RWPE1 (cell line): ENCODE data around the gene CLP1.

Experiments
- CTCF ChIA-PET: fragments of 350-600 bp; sonication (Branson Sonifier 250); formaldehyde crosslinking; extraction: SDS; loops from one replicate; lab custom pipeline; 2021; lab: Yijun Ruan, JAX
- POLR2A ChIA-PET: fragments of 400-600 bp; formaldehyde crosslinking; extraction: SDS; loops from one replicate; lab custom pipeline; 2020; ENCODE audit warnings: antibody characterized with exemption; ENCODE audit not compliant: low non-redundant PET; lab: Yijun Ruan, JAX
- DNase-seq: peaks from one replicate; pipeline ENCODE4 v3.0.0; 2012; ENCODE audit warnings: low spot score
- H3K27ac ChIP-seq: fragments of 450-650 bp; 2 replicates; pipeline ENCODE4 v1.5.1; 2017
- CTCF ChIP-seq: fragments of 450-650 bp; conservative IDR thresholded peaks from 2 replicates; pipeline ENCODE4 v1.5.1; 2017; ENCODE audit warnings: low read depth, mild to moderate bottlenecking

CLP1 gene

DNA sequence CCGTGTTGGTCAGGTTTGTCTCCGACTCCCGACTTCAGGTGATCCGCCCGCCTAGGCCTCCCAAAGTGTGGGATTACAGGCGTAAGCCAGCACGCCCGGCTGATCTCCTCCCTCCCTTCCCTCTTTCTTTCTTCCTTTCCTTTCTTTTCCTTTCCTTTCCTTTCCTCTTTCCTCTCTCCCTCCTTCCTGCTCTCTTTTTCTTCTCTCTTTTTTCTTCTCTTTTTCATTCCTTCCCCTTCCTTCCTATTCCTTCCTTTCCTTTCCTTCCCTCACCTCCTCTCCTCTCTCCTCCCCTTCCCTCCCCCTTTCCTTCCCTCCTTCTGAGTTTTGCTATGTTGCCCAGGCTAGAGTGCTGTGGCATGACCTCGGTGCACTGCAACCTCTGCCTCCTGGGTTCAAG, 6.4 kb downstream of the CLP1 start:
- ChIA-PET CTCF (interaction anchor here (0.7 kb wide), 2 partner anchors 100 to 858 kb away, joined by 3 to 6 read pairs; no protein-coding TSS in a partner anchor), POLR2A (no interaction called here)
- 0 out of 2 replicates have a peak overlapping the region, but pooled peaks have one; percentile 13 for H3K27ac ChIP-seq
- DNase-seq = no peak
- no peak for TF ChIP-seq CTCF

DNA sequence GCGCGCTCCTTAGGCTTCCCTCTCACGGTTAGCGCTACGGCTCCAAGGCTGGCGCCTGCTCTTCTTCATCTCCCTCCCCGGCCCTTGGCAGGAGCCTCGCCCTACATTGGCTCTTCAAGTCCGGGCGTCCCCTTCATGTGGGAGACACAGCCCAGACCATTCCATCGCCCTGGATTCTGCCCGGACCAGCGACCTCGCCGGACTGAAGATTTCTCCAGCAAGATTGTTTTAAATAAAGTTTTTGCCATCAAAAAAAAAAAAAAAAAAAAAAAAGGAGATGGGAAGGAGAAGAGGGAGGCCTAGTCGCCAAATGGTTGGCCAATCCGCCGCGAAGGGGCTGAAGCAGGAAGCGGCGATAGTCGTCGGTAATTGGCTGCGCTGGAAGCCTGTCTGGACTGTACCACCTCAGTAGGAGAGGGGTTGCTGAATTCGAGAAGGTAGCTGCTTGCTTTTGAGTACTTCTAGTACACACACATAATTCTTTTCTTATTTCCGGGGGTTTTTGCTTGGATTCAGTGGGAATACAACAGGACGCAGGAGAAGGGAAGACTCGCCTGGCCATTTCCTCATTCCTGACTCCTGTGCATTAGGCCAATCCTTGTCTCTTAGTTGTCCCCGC, 9.7 kb downstream of the CLP1 start:
- TF ChIP-seq CTCF = no peak
- POLR2A ChIA-PET = interaction anchor here (0.7 kb wide), 2 partner anchors 14 to 355 kb away, joined by 5 to 7 read pairs; no protein-coding TSS in a partner anchor
- peak; percentile 95 for DNase-seq
- CTCF ChIA-PET = no interaction called here
- H3K27ac ChIP-seq = peak overlapping the region; percentile 99

DNA sequence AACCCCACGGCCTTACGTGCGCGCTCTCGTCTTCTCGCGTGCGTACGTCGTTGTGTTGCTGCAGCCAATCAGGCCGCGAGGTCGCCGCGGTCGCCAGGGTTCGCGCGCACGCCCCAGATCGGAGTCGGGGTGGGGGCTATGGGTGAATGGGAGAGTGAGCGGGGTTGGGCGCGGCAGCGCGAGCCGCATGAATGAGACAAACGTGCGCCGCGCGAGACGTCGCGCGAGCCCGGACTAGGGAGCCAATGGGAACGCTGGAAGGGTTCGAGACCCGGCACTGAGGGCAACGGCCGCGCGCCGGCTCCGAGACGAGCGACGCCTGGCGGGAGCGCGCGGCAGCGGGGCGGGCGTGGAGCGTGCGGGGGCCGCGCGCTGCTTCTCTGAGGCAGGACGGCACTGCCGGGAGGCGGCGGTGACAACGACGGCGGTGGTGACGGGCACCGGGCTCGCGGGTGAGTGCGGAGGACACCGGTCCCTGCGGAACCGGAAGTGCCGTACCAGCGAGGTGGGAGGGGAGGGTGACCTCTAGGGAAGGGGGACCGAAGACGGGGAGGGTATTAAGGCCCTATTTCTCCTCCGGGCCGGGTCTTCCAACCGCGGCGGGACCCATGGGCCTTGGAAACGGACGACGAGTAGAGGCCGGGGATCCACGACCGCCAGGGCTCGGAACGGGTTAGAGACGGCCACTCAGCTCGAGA, 10.3 kb downstream of the CLP1 start, which contains the start of gene ZDHHC5:
Gene ZDHHC5, plus strand, starts transcription at position 379 of the 698 bp plus-strand sequence. CDS start 4,977 bp downstream, outside the sequence.
- DNase-seq = peak; percentile 99
- TF ChIP-seq CTCF = peak; percentile 60
- ChIA-PET CTCF (no interaction called here), POLR2A (interaction anchor here (0.7 kb wide), 2 partner anchors 14 to 355 kb away, joined by 5 to 7 read pairs; no protein-coding TSS in a partner anchor)
- peak within 1 kb of the TSS; percentile 99 for H3K27ac ChIP-seq

- DNase-seq = no peak
- no peak for TF ChIP-seq CTCF
- ChIA-PET CTCF (no interaction called here), POLR2A (no interaction called here)
- peak overlapping the region; percentile 99 for H3K27ac ChIP-seq
Measured at GRCh38 chr11:57668434-57668782, 10.8 kb downstream of the CLP1 start.

DNA sequence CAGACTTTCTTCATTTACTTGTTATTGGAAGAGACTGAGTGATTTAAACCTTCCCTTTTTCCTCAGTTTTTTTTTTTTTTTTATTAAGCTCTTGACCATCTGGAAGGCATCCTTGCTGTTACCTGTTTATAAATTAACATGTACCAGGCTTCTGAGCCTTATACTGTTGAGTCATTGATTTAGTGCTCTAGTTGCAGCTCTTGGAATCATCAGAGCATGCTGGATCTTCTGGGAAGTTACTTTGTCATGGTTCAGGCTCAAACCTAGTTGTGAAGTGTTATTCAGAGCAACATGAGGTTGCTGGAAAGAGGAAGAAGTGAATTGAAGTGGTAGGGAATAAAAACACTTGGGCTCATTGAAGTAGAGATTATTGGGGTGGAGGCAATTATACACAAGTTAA, 16.7 kb downstream of the CLP1 start:
- no peak overlapping the region for H3K27ac ChIP-seq
- no peak for TF ChIP-seq CTCF
- no peak for DNase-seq
- ChIA-PET CTCF (no interaction called here), POLR2A (no interaction called here)

GRCh38 chr11:57675176-57675941, 17.8 kb downstream of the CLP1 start:
- TF ChIP-seq CTCF = no peak
- ChIA-PET POLR2A (no interaction called here), CTCF (interaction anchor here (0.6 kb wide), 1 partner anchor 33 kb away, joined by 3 read pairs; no protein-coding TSS in a partner anchor)
- no peak for DNase-seq
- H3K27ac ChIP-seq = no peak overlapping the region
